Stomach (tissue), 19 donors: ENCODE results near the gene C16orf96. TPM values are rescaled to one million over a fixed set of nuclear protein-coding genes. Genes with fewer than 3 reads are reported as not detected.

ENCODE experiments used
- DNase-seq, 2 donors: peaks; one replicate each; pipeline versions ENCODE4 v3.0.0 to v3.0.0-alpha.2; 2013 to 2019
- H3K27ac ChIP-seq, 5 donors: fragments of 200-600 bp in 4 of 5; sonication (generic) in 4 of 5; one replicate each; pipeline ENCODE4 v1.5.1; 2013 to 2019; ENCODE audit warnings: mild to moderate bottlenecking in 1 of 5, moderate library complexity in 1 of 5
- H3K27me3 ChIP-seq, 3 donors: fragments of 200-600 bp; sonication (generic); one replicate each; pipeline ENCODE4 v1.5.1; 2017 to 2019; ENCODE audit warnings: mixed run types in 1 of 3
- H3K36me3 ChIP-seq, 4 donors: fragments of 200-600 bp; sonication (generic); 1 replicate in 3 of 4; 2 replicates in 1 of 4; pipeline ENCODE4 v1.5.1; 2016 to 2019
- H3K4me1 ChIP-seq, 4 donors: fragments of 200-600 bp; sonication (generic); one replicate each; pipeline ENCODE4 v1.5.1; 2016 to 2019
- H3K4me3 ChIP-seq, 4 donors: fragments of 200-600 bp; sonication (generic) in 3 of 4; one replicate each; pipeline ENCODE4 v1.5.1; 2016 to 2019; ENCODE audit warnings: mild to moderate bottlenecking in 1 of 4
- H3K9me3 ChIP-seq, 4 donors: fragments of 200-600 bp; sonication (generic); one replicate each; pipeline ENCODE4 v1.5.1; 2016 to 2019
- CTCF ChIP-seq, 7 experiments: fragments of 450-650 bp in 4 of 7; fragments of 200-600 bp in 3 of 7; sonication (generic) in 3 of 7; IDR thresholded peaks; one replicate each; pipeline ENCODE4 v1.5.1; 2016 to 2019; ENCODE audit warnings: antibody characterized with exemption in 7 of 7, control low read depth in 2 of 7, mild to moderate bottlenecking in 1 of 7
- EP300 ChIP-seq: sonication (generic); formaldehyde crosslinking; IDR thresholded peaks from one replicate; pipeline ENCODE4 v1.6.1; 2017; ENCODE audit warnings: antibody characterized with exemption
- POLR2A ChIP-seq, 4 donors: fragments of 450-650 bp; IDR thresholded peaks; one replicate each; pipeline ENCODE4 v1.6.1; 2016; ENCODE audit warnings: antibody characterized with exemption in 4 of 4, control low read depth in 2 of 4, mild to moderate bottlenecking in 1 of 4, moderate library complexity in 1 of 4
- POLR2AphosphoS5 ChIP-seq, 3 donors: sonication (generic); formaldehyde crosslinking; IDR thresholded peaks; one replicate each; pipeline ENCODE4 v1.6.1; 2016; ENCODE audit warnings: antibody characterized with exemption in 3 of 3
- WGBS, 5 donors: extraction: QIAGEN DNeasy Blood & Tissue Kit in 3 of 5; methylation state at CpG; one replicate each; pipeline versions ENCODE4 v1.1.5 to v1.1.7; 2013 to 2018; 5-methylcytosine and 5-hydroxymethylcytosine counted together
- intact Hi-C: fragments of 100-400 bp; cut with DNase I; formaldehyde crosslinking; loops from one replicate; pipeline ENCODE4 v1.15.1; 2023; ENCODE audit warnings: low total_unique reads
- long read RNA-seq, 10 donors: transcript quantifications; one replicate each; lab custom pipeline, GENCODE V29; 2026
- polyA plus RNA-seq, 3 donors: library from polyadenylated mRNA; stranded (reverse); fragments of 200-250 nt; gene quantifications; one replicate each; pipeline ENCODE4 v1.2.3, GENCODE V29; 2013
- total RNA-seq, 5 donors: library from RNA; depleted of rRNA; stranded (reverse); fragments of >200 nt; gene quantifications; one replicate each; pipeline versions ENCODE4 v1.1.0 to v1.2.3, GENCODE V29; 2014 to 2016
- donor health status: healthy with polysubstance abuse.
- donor health status: Bipolar disorder and iron deficiency.
- donor health status: healthy.

Gene C16orf96
- total RNA-seq (under 1 TPM in 2 of 5 donors, not detected in 3; 0.37 to 0.43 TPM), polyA plus RNA-seq (not detected)
- long read RNA-seq, donor 1: 0 reads
- long read RNA-seq, donor 2: 0 reads
- long read RNA-seq, donor 3: 0 reads
- long read RNA-seq, donor 4: 0 reads
- long read RNA-seq, donor 5: 0 reads
- long read RNA-seq, donor 6: 0 reads
- long read RNA-seq, donor 7: 0 reads
- long read RNA-seq, donor 8: 0 reads
- long read RNA-seq, donor 9: 0 reads
- long read RNA-seq, donor 10: 0 reads

GRCh38 chr16:4556112-4556511 is at the start of gene C16orf96:
Gene C16orf96, plus strand, starts transcription at chr16:4556340. Its CDS starts 150 bp downstream, at chr16:4556490.
- H3K4me3 ChIP-seq: no peak within 1 kb of the TSS
- DNase-seq: no peak
- no peak within 1 kb of the TSS for H3K27ac ChIP-seq
- WGBS, 5 donors: 74 to 89% (median 81%) methylated on average over 2 to 4 of the region's 4 CpGs
- peaks cover 0 to 4% (median 0%) of the 10 kb centered on the region in 3 donors for H3K27me3 ChIP-seq
- no peaks in the 10 kb centered on the region for H3K36me3 ChIP-seq
- no peaks in the 10 kb centered on the region for H3K9me3 ChIP-seq
- intact Hi-C loops: no loop called here
- TF ChIP-seq CTCF (IDR thresholded peaks at IDR 0.05) (no peak), POLR2AphosphoS5 (IDR thresholded peaks at IDR 0.05) (no peak), EP300 (no peak), POLR2A (IDR thresholded peaks at IDR 0.05) (no peak)
- no peaks in the 10 kb centered on the region for H3K4me1 ChIP-seq

- peaks cover 45 to 61% (median 56%) of the 10 kb centered on the region in 4 donors for H3K36me3 ChIP-seq
- TF ChIP-seq POLR2AphosphoS5 (IDR thresholded peaks at IDR 0.05) (peak in 2 of 3 donors; percentile 7 to 80), POLR2A (IDR thresholded peaks at IDR 0.05) (no peak), EP300 (no peak), CTCF (IDR thresholded peaks at IDR 0.05) (peak in 5 of 7 experiments; percentile 57 to 81 (median 73))
- peaks cover 38 to 72% (median 55%) of the 10 kb centered on the region in 4 donors for H3K4me1 ChIP-seq
- no peaks in the 10 kb centered on the region for H3K27me3 ChIP-seq
- no peaks in the 10 kb centered on the region for H3K9me3 ChIP-seq
- H3K4me3 ChIP-seq: no peak overlapping the region
- DNase-seq: peak; percentile 65 to 91
- peak overlapping the region in 4 of 5 donors; percentile 63 to 81 (median 76) for H3K27ac ChIP-seq
- 0 to 8% (median 3%) methylated on average over 3 of the region's 3 CpGs for WGBS, 5 donors
- intact Hi-C loops: loop anchor here (5.0 kb wide), 1 partner anchor 36 kb away; no protein-coding TSS in a partner anchor
Measured at GRCh38 chr16:4506450-4506849, 49.7 kb upstream of the C16orf96 start.

GRCh38 chr16:4507588-4508345 is 48.4 kb upstream of the C16orf96 start:
- intact Hi-C loops: loop anchor here (5.0 kb wide), 1 partner anchor 35 kb away; no protein-coding TSS in a partner anchor
- Histone ChIP-seq H3K27ac (no peak overlapping the region), H3K9me3 (no peaks in the 10 kb centered on the region), H3K36me3 (peaks cover 53 to 74% (median 69%) of the 10 kb centered on the region in 4 donors), H3K4me3 (no peak overlapping the region), H3K4me1 (peaks cover 29 to 72% (median 49%) of the 10 kb centered on the region in 4 donors), H3K27me3 (no peaks in the 10 kb centered on the region)
- no peak for DNase-seq
- TF ChIP-seq EP300 (no peak), POLR2A (IDR thresholded peaks at IDR 0.05) (no peak), POLR2AphosphoS5 (IDR thresholded peaks at IDR 0.05) (no peak), CTCF (IDR thresholded peaks at IDR 0.05) (no peak)
- 83 to 91% (median 85%) methylated on average over 17 of the region's 17 CpGs for WGBS, 5 donors

GRCh38 chr16:4508806-4509205 is 47.3 kb upstream of the C16orf96 start:
- intact Hi-C loops: loop anchor here (5.0 kb wide), 1 partner anchor 33 kb away; no protein-coding TSS in a partner anchor

More at GRCh38 chr16:4508806-4509205, 47.3 kb upstream of the C16orf96 start:
- Histone ChIP-seq H3K27me3 (no peaks in the 10 kb centered on the region), H3K4me3 (no peak overlapping the region), H3K9me3 (no peaks in the 10 kb centered on the region), H3K36me3 (peaks cover 62 to 84% (median 79%) of the 10 kb centered on the region in 4 donors), H3K27ac (peak overlapping the region in 1 of 5 donors; percentile 28), H3K4me1 (peaks cover 35 to 72% (median 53%) of the 10 kb centered on the region in 4 donors)
- no peak for TF ChIP-seq POLR2AphosphoS5 (IDR thresholded peaks at IDR 0.05)
- no peak for TF ChIP-seq POLR2A (IDR thresholded peaks at IDR 0.05)
- TF ChIP-seq EP300: no peak
- TF ChIP-seq CTCF (IDR thresholded peaks at IDR 0.05): no peak
- no peak for DNase-seq
- 83 to 100% (median 83%) methylated on average over 3 of the region's 3 CpGs for WGBS, 5 donors
